NB4 (cell line): ENCODE measurements around the gene LDHAL6A.

Source experiments
- MYC ChIP-seq: IDR thresholded peaks from 2 replicates; pipeline ENCODE4 v1.6.1; 2011; ENCODE audit warnings: low read depth, low read length
- POLR2A ChIP-seq: IDR thresholded peaks from 2 replicates; pipeline ENCODE4 v1.6.1; 2011; ENCODE audit warnings: mild to moderate bottlenecking; ENCODE audit not compliant: insufficient read length; ENCODE audit errors: extremely low read depth
- TF ChIP-seq, protein P1 (sequence below): IDR thresholded peaks from one replicate; pipeline ENCODE4 v1.5.1; 2012; ENCODE audit warnings: low read depth, low read length

DNA sequence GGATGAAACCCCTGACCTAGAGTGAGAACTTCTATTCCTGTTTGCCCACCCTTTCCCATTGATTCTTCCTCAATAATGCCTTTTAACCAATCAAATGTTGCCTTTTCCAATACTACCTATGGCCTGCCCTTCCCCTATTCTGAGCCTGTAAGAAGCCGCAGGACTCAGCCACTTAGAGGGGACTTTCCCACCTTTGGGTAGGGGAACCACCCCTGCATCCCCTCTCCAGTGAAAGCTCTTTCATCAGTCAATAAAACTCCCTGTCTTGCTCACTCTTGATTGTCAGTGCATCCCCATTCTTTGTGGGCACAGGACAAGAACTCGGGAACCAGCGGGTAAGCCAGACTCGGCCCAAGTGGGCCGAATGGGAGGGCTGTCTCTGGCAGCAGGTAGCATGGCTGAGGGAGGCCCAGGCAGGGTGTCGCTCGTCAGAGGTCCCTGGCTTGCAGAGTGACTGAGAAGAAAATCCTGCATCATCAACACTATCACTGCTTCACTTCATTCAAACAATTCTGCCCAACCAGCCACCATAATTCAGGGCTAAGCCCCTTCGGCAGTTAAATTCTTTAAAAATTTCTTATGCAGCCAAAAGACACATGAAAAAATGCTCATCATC lies 30.4 kb downstream of the LDHAL6A start:
- TF ChIP-seq, protein P1, sequence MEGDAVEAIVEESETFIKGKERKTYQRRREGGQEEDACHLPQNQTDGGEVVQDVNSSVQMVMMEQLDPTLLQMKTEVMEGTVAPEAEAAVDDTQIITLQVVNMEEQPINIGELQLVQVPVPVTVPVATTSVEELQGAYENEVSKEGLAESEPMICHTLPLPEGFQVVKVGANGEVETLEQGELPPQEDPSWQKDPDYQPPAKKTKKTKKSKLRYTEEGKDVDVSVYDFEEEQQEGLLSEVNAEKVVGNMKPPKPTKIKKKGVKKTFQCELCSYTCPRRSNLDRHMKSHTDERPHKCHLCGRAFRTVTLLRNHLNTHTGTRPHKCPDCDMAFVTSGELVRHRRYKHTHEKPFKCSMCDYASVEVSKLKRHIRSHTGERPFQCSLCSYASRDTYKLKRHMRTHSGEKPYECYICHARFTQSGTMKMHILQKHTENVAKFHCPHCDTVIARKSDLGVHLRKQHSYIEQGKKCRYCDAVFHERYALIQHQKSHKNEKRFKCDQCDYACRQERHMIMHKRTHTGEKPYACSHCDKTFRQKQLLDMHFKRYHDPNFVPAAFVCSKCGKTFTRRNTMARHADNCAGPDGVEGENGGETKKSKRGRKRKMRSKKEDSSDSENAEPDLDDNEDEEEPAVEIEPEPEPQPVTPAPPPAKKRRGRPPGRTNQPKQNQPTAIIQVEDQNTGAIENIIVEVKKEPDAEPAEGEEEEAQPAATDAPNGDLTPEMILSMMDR, result no peak
- TF ChIP-seq POLR2A, result no peak
- TF ChIP-seq MYC, result no peak
